Stimulated activated CD4-positive, alpha-beta T cell treated with anti-CD3 and anti-CD28 coated beads, TNF-alpha, amount 100 ng/mL, for 1 hour (primary cell): ENCODE measurements around the gene KLK14.
A peak's percentile ranks its signal among the peaks of the same experiment; 100 is the strongest.

Experiments
- DNase-seq, 3 donors: peaks; one replicate each; pipeline ENCODE4 v3.0.0-alpha.2; 2020; ENCODE audit warnings: low read depth in 3 of 3, low spot score in 1 of 3

The KLK14 gene

GRCh38 chr19:51108805-51109146 lies 26.1 kb upstream of the KLK14 start:
- DNase-seq = no peak

GRCh38 chr19:51108066-51108804 lies 25.5 kb upstream of the KLK14 start, which contains the start of gene CTU1:
Gene CTU1 (minus strand): TSS chr19:51108409. CDS start chr19:51104569, 3,840 bp downstream.
- peak; percentile 95 to 97 (median 96) for DNase-seq

- DNase-seq = no peak
Observed at GRCh38 chr19:51107406-51108065, 24.8 kb upstream of the KLK14 start.

GRCh38 chr19:51103926-51104341 lies 21.2 kb upstream of the KLK14 start:
- no peak for DNase-seq

GRCh38 chr19:51102991-51103390 lies 20.3 kb upstream of the KLK14 start:
- DNase-seq = no peak

- no peak for DNase-seq
Observed at GRCh38 chr19:51101171-51101865, 18.6 kb upstream of the KLK14 start.

- DNase-seq = no peak
Observed at GRCh38 chr19:51100601-51101000, 17.9 kb upstream of the KLK14 start.

- no peak for DNase-seq
Observed at GRCh38 chr19:51099047-51099382, 16.3 kb upstream of the KLK14 start.

GRCh38 chr19:51098365-51099046 lies 15.8 kb upstream of the KLK14 start:
- no peak for DNase-seq

GRCh38 chr19:51097796-51098195 lies 15.1 kb upstream of the KLK14 start:
- no peak for DNase-seq

- peak in 1 of 3 donors; percentile 64 for DNase-seq
Observed at GRCh38 chr19:51097166-51097738, 14.6 kb upstream of the KLK14 start.

GRCh38 chr19:51096473-51097165 lies 13.9 kb upstream of the KLK14 start:
- DNase-seq = no peak

GRCh38 chr19:51094696-51095279 lies 12.1 kb upstream of the KLK14 start:
- DNase-seq = peak in 1 of 3 donors; percentile 23

- DNase-seq = no peak
Observed at GRCh38 chr19:51093510-51094345, 11.0 kb upstream of the KLK14 start.

- no peak for DNase-seq
Observed at GRCh38 chr19:51093101-51093500, 10.4 kb upstream of the KLK14 start.

- DNase-seq = no peak
Observed at GRCh38 chr19:51091895-51092873, 9.5 kb upstream of the KLK14 start.

- DNase-seq = no peak
Observed at GRCh38 chr19:51091126-51091525, 8.4 kb upstream of the KLK14 start.

GRCh38 chr19:51090471-51090870 lies 7.8 kb upstream of the KLK14 start:
- no peak for DNase-seq
